Measurements from ENCODE around the gene KDM5C.
A peak's percentile ranks its signal among the peaks of the same experiment; 100 is the strongest.

KDM5C gene

DNA sequence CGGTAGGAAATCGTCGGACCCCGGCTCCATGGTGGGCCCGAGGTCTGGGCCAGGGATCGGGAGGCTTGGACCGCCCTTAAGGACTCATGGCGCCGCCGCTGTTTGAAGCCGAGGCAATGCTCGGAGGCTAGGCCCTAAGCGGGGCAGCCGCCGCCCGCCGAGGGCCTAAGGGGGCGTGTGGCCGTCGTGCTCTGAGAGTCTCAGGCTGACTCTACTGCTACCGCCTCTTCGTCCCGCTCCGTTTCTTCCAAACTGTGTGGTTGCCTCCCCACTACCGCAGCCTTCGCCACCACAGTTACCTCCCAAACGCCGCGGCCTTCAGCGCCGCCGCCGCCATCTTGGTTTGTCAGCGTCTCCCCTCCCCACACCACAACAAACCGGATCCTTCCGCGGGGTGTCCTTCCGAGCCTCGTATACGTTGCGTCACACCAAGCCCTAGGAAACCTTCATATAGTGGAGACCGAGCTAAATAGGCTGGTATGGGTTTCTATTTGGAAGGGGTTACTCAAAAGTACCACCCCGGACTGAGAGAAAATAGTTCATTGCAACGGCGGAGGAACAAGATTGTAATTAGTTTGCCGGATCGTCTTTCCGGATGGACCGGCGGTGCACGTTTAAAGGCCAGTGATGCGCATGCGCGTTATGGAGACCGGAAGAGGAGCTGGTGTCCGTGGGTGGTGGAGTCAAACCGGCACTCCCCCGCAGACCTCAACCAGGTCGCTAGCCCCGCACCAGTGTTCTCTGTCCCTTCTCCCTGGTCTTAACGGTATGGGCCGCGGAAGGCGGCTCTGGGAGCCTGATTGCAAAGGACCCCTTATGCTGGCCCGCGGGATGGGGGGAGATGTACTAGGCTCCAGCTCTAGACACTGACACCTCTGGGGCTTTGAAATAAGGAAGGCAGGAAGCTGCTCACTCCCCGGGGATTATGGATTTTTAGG lies at the start of gene KDM5C:
TSS of gene KDM5C (minus strand) at position 348 of the 938 bp plus-strand sequence. CDS start at position 30, 318 bp downstream.
- peak; percentile 94 for DNase-seq

DNA sequence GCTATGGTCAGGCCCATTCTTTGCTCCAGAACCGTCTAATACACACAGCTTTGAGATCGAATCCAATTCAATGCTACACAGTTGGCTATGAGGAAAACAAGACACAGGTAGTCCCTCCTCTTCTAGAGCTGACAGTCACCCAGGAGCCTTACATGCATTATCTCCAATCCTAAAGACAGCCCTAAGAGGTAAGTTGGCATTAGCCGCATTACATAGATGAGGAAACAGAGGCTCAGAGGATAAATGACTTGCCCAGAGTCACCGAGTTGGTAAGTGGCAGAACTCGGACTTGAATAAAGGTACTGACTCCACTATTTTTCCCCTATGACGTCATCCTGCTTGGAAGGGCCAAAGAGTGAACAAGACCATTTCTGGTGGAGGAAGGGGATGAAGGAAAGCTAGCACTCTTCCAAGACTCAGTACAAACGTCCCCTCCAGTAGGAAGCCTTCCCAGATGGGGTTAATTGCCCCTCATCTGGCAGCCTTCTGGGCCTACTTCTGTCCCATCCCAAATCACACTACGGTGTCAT lies 47.9 kb upstream of the KDM5C start:
- DNase-seq, result no peak

DNA sequence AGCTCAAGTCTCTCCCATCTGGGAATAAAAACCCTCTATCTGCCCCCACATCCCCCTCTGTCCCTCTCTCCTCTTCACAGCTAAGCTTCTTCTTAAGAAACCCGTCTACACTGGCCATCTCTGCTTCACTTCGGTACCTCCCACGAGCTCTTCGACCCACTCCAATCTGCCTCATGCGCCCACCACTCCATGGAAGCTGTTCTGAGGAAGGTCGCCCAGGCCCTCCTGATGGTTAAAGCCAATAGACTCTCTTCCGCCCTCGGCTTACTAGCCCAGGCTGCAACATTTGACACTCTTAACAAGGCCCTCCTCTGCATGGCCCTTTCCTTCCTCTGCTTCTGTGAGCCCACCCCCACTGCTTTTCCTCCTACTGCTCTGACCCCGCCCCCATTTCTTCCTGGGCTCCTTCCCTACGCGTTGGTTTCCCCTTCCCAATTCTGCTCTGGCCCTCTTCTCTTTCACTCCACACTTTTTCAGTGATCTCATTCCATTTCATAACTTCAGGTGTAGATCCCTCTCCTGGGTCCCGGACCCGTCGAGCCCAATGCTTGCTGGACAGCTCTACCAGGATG lies 44.6 kb upstream of the KDM5C start:
- DNase-seq, result no peak

DNA sequence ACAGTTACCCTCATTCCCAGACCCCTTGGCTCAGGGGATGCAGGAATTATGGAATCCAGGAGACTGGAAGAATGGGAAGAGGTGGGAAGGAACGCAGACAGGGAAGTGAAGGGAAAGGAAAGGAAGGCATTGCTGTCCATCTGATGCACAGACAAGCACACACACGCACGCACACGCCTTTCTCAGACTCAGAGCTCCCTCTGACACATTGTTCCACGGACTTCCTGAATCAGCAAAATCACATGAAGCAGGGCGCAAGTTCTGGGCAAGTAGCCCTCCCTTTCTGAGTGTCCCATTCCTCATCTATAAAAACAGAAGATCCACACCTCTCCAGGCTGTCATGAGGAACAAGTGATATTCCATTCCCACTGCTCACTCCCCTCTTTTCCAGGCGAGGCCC lies 43.2 kb upstream of the KDM5C start:
- DNase-seq, result no peak

DNA sequence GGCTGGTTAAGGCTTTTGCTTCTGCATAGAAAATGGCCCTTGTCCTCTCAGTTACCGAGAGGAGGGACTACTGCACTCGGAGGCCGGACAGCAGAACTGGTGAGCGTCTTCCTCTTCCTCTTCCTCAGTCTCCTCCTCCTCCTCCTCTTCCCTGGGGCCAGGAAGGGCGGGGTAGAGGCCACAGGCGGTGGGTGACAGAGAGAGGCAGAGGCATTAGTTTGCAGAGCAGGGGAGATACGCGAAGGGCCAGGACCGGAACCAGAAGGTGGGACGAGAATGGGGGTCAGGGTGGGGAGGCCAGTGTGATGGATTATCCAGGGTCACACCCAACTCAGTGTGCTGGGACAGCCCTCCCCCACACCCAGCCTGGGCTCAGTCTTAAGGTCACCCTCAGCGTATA lies 41.9 kb upstream of the KDM5C start:
- DNase-seq, result no peak

DNA sequence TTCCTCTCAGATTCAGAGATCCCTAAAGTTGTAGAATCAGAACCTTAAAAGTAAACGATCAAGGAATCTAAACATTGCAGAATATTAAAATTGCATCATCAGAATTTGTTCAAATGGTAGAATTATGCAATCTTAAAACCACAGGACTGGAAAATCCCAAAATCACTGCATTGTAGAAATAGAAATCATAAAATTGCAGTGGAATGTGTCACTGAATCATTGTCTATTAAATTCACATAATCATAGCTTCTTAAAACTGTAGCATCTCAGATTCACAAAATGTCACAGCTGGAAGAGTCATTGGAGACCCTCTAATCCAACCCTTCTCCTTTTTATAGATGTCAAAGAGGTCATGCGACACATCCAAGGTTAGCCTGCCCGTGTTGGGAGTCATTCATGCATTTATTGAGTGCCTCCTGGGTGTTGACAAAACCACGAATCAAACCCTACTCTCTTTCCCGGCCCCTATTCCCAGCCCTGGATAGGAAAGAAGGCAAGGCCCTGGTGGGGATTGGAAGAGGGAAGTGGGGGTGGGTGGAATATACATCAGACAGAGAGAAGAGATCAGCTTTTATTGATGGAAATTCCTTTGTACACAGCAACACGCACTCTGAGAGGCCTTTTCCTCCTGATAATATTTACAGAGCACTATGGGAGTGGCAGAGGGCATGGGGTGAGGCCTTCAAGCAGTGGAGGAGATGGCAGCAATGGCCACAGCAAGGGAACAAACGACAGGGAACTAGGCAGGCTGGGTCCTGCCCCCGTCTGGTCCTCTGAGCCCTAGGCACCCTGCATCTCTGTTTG lies 41.0 kb upstream of the KDM5C start:
- no peak for DNase-seq

DNA sequence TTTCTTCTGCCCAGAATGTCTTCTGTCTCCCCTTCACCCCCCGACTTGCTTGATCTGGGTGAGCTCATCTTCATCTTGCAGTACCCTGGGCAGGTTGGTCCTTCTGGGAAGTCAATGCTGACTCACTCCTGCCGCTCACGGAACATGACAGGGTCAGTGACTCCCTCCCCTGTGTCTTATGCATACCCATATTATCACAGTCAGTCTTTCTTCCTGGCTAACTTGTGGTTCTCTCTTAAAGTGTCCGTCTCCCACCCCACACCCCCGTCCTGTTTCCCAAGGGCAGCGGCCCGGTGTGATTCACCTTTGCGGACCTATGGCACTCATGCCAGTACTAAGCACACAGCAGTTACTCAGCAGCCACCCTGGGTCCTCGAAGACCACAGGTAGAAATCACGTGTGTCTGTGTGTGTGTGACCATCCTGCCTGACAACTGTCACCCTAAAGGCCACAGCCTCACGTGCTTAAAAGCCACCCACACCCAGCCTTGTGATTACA lies 38.6 kb upstream of the KDM5C start:
- DNase-seq, result no peak

DNA sequence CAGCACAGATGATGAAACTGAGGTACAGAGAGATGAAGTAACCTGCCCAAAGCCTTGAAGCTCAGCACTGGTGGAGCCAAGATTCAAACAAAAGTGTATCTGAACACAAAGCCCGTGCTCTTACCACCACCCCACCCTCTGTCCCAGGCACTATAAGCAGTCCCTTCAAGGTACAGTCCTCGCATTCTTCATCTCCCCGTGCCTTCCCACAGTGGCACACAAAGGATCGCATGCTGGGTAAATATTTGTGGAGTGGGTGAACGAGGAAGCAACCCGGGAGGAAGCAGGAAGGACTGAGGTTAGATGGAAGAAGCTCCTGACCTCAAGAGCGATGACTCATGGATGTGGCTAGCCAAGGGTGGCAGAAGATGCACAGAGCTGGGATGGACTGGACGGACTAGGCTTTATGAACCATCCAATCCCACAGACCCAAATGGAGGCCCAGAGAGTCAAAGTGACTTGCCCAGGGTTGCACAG lies 37.9 kb upstream of the KDM5C start:
- DNase-seq, result no peak

DNA sequence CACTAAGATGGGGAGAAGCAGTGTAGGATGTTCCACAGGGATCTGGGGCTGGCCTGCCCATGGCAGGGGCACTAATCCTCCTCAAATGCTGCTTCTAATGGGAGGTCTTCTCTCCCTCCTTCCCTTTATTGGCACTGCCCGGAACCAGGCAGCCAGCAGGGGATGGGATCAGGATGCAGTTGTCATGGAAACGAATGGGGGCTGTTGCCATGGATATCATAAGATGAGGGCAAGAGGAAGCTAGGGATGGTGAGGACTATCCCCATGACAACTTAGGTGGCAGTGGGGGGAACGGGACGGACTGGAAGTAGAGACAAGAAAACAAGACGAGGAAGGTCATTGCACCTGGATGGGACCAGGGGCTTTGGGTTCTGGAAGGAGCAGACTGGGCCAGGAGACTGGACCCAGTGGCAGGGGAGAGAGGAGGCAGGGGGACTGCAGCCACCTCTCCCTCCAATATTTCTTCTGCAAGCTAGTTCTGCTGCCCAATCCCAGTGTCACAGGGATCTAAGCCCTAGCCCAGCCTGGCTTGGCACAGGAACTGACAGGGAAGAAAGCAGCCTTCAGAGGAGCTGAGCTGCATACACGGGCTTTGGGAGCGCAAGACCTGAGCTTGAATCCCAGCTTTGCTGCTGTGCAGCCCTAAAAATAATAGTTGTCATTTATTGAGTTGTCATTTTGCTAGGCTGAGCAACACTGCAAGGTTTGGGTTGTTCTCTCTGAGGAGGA lies 37.3 kb upstream of the KDM5C start:
- DNase-seq, result no peak

DNA sequence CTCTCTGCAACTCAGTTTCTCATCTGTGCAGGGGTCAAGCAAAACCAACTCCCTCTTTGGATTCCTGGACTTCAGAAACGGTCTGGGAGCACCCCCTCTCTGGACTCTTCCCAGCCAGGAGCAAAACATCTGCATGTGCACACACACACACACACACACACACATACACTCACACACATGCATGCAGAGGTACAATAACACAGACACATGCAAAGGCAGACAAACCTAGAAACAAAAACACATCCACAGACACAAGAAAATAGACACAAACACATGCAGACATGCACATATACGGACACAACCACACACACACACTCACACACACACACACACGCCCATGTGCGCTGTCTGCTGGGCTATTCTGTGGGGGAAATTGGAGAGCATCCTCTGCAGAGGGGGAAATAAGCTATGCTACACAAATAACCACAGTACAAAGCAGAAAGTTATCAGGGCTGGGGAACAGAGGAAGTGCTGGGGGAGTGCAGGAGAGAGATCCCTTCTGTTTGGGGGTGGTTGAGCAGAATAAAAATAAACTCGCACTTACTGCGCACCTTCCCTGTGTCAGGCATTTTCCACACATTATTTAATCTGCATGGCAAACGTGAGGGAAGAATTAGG lies 36.5 kb upstream of the KDM5C start:
- no peak for DNase-seq

DNA sequence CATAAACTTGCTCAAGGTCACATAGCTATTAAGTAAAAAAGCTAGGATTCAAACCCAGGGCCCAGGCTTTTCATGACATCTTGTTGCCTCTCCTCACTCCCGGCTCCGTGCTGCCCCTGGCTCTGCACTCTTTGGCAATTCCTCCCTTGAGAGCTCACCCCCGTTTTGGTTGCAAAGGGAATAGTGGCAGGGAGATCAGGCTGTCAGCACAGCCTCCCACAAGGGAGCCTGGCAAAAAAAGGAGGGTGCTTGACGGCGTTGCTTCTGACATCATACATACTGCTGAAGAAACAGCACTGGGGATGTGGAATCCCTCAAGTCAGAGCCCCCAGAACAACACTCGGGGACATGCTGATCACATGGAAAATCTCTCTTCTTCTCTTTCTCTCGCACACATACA lies 35.8 kb upstream of the KDM5C start:
- no peak for DNase-seq

DNA sequence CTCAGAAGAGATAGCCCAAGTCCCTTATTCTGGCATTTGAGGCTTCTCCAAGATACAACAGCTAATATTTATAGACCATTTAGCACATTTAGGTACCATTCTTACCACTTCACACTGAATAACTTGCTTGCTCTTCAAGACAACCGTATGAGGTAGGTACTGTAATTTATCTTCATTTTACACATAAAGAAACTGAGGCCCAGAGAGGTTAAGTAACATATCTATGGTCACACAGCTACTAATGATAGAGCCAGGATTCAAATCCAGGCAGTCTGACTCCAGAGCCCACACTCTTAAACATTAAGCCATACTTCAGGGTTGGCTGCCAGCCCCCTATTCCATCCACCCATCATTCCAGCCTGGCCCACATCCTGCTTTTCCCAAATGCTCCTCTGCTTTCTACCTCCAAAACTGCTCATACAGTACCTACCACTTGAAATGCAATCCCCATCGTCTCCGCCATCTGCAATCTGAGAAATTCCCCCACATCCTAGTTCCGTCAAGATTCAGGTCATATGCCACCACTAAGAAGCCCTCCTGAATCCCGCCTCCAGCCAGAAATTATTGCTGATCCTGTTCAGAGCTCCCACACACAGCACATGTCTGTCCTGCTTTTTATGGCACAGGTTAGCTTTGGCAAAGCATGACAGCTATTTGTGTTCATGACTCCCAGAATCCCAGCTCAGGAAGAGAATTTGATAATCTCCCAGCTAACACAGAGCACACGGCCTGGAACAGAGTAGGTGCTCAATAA lies 32.8 kb upstream of the KDM5C start:
- DNase-seq, result no peak

DNA sequence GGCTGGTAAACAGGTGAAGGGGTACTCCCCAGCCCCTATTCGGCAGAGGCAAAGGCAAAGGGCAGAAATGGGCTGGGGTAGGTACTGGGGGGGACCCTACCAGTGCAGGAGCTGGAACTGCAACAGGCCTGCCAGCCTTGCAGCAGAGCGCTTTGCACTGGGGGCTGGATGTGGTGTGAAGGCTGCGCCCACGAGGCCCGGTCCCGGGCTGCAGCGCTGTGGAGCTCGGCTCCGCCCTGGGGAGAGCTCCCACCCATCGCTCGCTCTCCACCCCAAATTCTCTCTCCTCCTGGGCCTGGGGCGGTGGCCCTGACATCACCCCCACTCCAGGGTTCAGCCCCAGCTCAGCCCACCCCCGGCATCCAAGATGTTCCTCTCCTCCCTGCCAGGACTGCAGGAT lies 32.2 kb upstream of the KDM5C start:
- DNase-seq, result no peak

DNA sequence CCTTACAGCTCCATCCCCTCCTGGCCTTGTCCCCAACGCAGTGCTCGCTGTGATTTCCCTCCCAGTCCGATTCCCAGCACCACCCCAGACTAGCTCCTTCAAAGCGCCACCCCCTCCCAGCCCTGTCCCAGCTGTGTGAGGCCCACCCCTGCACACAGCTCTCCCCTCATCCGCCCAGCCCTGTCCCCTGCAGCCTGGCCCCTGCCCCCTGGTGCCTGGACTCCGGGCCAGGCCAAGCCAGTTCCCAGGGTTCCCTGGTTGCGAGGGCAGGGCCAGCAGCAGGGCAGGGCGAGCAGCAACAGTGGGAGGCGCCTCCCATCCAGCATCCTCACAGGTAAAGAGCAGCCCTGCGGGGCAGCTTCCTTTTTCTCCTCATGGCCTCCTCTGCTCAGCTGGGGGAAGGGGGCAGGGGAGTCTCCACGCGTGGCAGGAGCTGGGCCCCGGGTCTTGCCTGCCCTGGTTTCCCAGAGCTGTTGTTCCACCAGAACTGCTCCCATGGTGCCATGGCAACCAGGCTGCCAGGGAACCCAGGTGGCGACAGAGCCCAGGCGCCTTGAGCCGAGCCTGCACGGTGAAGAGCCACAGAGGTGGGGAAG lies 31.5 kb upstream of the KDM5C start:
- DNase-seq, result no peak

DNA sequence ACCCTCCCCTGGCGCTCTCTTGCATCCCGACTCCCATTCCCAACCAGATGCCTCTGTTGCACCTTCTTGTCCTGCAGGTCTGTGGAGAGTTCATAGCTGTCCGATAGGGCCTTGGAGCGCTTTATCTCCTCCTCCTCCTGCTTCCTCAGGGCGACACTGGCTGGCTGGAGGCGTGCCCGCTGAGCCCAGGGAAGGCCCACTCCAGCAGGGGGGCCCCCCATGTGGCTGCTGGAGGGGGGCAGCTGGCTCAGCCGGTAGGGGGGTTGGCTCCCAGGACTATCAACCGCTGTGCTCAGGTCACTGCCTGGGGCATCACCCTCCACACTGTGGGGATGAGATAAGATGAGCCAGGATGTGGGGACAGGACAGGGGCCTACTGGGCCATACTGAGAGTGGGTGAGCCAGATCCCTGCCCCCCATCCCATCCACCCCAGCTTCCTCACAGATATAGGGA lies 30.8 kb upstream of the KDM5C start:
- DNase-seq, result no peak

DNA sequence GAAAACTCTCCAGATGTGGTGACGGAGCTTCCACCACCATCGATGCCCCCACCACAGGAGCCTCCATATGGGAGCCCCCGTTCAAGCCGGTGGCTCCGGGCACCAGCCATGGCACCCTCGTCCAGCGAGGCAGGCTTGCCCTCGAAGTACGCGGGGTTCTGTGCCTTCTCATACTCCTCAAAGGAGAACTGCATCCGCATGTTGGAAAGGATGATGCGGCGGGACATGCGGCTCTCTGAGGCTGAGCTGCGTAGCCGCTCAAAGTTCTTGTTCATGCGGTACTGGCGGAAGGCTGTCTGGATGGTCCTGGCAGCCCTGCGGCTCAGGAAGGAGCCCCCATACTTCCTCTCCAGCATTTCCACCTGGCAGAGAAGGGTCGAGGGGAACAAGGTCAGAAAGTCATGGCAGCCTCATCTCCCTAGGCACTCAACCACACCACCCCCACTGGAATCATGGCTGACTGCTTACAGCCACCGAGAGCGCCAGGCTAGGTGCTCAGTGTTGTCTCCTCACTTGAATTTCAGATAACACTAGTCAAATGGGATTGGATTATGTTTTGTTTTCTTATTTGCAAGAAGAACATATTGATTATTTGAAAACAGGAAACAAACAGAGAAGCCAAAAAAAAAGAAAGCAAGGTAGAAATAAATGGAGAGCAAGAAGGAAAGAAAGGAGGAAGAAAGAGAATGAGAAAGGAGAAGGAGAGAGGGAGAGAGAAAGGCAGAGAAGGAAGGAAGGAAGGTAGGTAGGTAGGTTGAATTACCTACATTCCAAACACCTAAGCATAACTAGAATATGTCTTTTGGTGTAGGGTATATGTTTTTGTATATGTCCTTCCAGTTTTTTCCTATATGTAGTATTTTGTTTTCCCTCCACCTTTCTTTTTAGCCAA lies 29.8 kb upstream of the KDM5C start:
- DNase-seq, result no peak

DNA sequence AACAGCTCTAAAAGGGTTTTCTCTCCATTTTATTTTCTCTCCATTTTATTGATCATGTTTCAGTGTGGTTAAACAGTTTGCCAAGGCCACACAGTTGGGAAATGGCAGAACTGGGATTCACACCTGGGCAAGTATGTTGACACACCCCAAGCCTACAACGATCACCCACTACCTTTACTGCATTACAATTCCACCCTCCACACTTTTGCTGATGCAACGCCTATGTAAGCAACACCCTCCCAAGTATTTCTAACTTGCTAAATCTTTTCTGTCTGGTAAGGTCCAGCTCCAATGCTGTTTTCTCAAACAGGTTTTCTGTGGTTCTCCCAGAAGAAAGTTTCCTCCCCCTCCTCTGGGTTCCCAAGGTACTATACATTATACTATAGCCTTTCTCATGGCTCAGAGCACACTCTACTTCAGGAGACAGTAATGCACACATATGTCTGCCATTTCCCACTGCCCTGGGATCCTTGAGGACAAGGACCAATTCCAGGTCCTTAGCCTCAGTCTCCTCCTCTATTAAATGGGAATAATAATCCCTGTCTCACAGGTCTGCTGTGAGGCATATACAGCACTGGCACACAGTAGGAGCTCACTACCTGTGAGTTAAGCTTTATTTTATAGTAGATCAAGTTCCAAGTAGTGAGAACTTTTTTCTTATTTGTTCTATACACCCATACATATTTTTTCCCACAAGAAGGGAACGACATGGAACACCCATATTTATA lies 28.4 kb upstream of the KDM5C start:
- no peak for DNase-seq

DNA sequence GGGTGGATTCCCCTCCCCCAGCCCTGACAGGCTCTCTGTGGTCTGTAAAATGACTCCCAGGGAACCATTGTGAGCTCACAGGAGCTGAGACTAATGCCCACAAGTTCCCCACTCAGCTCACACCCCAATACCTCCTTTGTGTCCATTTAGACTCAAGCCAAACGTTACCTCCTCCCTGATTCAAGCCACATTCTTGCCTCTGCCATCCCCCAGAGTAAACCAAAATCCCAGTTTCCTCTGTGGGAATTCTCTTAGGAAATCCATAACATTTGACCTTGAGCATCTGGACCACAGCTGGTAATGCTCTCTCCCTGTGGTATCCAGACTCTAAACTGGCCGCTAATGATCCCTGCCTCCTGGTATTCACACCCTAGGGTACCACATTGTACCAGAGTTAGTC lies 26.3 kb upstream of the KDM5C start:
- no peak for DNase-seq

DNA sequence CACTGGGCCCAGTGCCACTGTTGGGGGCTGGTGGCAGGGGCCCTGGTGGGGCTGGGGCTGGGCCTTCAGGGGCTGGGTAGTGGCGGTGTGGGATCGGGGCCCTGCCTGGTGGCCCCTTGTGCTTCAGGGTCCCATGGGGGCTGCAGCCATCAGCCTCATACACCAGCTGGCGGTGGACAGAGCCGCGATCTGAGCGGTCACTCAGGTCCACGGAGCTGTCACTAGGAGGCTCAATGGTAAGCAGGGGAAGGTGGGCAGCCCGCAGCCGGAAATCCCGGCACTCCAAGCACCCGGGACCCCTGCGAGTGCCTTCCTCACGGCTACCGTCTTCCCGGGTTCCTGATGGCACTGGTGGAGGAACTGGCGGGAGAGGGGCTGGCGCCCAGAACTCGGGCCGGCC lies 25.5 kb upstream of the KDM5C start:
- DNase-seq, result no peak
